Stimulated activated CD4-positive, alpha-beta T cell treated with anti-CD3 and anti-CD28 coated beads, Interleukin-1b, Interleukin-23, amount 100 ng/mL, for 24 hours (primary cell): ENCODE measurements around the gene CDH23.

ENCODE experiments used
- DNase-seq, 4 experiments: peaks; one replicate each; pipeline ENCODE4 v3.0.0-alpha.2; 2020; ENCODE audit warnings: low read depth in 4 of 4, low spot score in 1 of 4

The CDH23 gene

DNA sequence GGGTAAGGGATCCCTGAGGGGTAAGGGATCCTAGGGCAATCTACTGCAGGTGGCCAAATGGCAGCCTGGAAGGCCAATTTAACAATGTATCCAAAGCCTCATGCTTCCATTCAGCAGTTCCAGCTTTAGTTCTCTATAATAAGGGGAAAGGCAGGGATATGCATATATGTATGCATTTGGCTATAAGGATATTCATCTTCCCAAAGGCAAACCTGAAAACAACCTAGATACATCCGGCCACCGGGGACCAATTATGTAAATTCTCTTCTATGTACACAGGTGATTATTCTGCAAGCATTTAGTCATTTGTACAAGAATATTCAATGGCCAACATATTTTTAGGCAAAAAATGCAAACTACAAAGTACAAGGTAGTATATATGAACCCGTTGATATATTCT lies 427.6 kb downstream of the CDH23 start:
- DNase-seq = no peak

- DNase-seq = no peak
These were observed 428.5 kb downstream of the CDH23 start for GRCh38 chr10:71825217-71825616.

GRCh38 chr10:71827852-71828251 lies 431.1 kb downstream of the CDH23 start:
- DNase-seq = no peak

DNA sequence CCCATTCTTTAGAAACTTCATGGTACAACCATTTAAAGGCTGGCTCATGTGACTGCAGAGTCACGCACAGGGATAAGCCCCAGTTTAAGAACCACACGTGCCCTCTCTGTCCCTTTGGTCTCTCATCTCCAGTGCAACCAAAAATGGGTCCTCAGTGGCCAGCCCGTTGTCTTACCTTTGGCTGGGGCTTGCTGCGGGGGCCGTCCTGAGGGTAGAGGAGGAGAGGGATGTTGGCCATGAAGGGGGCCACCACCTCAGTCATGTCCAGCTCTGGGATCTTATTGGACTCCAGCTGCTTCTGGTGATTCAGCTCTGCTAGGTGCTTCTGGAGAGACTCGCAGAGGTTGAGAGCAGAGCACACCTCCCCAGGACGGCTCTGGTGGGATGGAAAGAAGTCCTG lies 432.0 kb downstream of the CDH23 start:
- no peak for DNase-seq

GRCh38 chr10:71829171-71829570 lies 432.5 kb downstream of the CDH23 start:
- DNase-seq = no peak

DNA sequence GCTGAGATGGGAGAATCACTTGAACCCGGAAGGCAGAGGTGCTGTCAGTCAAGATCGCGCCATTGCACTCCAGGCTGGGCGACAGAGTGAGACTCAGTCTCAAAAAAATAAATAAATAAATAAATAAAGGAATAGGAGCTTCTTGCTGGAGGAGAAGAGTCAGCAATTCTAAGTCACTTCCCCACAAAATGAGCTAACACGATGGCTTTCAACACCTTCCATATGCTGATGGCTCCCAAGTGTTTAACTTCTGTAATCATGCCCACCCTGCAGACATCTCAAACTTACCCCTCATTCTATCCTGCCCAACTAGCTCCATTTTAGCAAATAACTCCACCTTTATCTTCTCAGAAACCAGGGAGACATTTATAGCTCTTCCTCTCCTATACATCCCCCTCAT lies 433.2 kb downstream of the CDH23 start:
- no peak for DNase-seq

DNA sequence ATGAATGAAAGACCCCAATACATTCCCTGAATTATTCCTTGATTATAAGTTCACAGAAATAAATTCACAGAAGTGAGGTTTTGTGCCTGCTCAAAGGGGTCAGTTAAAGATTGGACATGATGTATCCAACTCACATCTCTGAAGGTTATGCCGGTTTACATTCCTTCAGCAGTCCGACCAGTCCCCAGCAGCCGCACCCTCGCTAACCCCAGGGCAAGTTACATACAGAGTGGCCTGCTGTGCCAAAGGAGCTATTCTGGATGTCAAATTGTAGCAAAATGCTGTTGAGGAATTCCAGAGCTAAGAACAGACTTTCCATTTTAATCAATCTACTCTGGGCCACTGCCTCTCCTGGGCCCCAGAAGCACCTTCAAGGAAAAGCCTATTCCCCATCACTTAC lies 434.0 kb downstream of the CDH23 start:
- no peak for DNase-seq

DNA sequence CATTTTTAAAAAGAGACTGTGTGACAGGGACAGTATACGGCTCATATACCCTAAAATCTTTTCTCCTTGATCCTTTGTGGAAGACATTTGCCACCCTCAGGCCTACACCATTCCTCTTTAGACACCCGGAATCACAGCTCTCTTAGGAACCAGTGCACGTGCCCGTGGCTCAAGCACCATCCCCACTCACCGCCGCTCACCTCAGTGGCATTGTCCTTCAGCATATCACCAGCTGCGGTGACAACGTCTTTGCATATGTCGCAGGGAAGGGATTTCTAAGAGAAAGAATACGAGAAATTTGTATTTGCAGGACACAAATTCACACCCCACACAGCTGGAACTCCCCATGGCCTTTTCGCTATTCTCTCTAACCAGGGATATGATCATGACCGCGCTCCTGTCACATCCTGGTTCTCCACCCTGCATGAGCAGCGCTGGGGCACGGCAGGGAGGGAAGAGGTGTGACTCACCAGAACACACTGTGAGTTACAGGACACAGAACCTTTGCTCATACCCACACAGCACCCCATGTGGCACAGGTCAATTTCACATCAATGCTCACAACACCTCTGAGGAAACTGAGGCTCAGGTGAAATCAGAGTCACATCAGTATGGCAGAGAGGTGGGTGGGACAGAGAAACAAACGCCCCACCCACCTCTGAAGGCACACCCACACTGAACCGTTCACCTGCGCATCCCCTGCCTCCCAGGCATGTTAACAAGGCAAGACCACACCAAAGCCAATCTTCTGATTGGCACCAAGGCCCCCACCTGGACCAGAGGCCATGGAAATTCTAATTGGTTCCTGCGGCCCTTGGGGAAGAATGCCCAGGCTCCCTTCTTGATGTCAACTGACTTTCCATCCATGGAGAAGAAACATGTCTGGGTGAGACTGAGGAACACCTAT lies 435.2 kb downstream of the CDH23 start:
- DNase-seq = no peak

DNA sequence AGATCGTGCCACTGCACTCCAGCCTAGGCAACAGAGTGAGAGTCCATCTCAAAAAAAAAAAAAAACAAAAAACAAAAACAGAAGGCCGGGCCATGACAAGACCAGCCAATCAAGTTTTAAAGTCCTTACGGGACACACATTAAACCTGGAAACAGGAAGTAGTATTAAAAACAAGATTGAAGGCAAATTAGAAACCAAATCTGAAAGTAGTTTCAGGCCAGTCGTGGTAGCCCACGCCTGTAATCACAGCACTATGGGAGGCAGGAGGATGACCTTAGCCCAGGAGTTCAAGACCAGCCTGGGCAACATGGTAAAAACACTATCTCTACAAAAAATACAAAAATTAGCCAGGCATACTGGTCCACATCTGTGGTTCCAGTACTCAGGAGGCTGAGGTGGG lies 436.2 kb downstream of the CDH23 start:
- no peak for DNase-seq

- no peak for DNase-seq
These were observed 437.0 kb downstream of the CDH23 start for GRCh38 chr10:71833451-71834342.

GRCh38 chr10:71834343-71834674 lies 437.6 kb downstream of the CDH23 start:
- DNase-seq = no peak

DNA sequence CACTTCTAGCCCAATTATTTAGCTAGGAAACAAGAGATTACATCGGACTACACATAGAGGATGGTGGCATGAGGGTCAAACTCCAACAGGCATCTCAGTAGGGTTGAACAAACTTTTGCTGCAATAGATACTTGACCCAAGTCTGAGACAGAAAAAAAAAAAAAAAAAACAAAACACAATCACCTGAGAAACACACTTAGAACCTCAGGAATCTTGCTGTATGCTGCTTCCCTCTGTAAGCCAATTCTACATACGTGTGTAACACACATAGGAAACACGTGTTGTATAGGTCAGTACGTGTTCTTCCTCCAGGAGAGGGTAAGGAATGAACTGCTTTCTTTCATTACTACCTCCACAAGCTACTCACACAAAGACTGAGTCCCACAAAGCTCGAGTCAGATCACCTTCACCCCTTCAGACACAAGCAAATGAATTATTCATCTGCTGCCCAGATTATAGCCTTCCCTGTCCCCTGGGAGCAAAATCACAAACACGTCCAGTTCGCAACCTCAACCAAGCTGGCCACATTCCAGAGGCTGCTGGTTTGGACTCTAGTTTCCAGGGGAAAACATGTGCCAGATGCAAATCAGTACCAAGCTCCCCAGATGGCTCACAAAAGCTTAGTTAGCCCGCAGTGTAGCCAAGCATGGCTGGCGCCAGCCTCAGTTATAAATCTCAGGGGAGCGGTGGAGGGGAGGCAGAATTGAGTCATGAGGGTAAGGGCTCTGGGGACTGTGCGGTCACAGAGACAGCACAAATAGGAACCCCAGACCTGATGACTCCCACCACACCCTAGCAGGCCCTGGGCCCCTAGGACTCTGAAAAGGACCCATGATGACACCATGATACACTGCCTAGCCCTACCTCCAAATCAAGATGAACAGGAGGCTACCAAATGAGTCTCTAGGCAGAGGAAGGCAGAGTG lies 439.2 kb downstream of the CDH23 start:
- no peak for DNase-seq

GRCh38 chr10:71836596-71836974 lies 439.9 kb downstream of the CDH23 start:
- DNase-seq = no peak

- no peak for DNase-seq
These were observed 440.5 kb downstream of the CDH23 start for GRCh38 chr10:71837098-71837827.

DNA sequence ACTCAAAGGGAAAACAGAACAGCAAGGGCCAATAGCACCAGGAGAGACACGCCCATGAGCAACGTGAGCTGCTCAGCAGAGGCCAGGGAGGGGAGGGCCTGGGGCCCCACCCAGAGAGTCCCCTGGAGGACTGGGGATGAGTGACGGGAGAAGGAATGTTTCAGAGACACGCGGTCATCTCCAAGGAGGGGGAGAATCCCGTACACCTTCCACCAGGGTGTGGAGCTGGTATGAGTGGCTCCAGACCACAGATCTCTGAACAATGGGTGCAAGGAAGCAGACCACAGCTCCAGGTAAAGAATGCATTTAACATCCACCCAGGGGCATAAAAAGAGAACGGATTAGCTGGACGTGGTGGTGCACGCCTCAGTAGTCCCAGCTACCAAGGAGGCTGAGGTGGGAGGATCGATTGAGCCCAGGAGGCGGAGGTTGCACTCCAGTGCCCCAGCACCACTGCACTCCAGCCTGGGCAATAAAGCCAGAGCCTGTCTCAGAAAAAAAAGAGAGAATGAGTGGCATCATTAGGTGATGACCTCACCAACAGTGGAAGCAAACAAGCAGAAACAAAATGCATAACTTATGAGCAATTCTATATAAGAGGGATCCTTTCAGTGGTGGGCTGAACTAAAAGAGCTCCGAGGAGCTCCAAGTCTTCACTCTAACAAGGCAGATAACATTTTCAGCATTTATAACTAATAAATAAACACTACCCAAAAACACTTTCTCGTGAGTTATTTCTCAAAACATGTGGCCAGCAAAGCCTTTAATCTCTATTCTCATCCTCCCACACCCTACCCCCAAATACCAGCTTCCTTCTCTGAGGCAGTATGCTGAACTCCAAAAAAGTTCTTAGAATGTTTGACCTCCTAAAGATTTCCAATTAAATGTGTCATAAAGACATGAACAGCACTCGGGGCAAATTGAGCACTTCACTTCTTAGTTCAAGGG lies 441.8 kb downstream of the CDH23 start:
- no peak for DNase-seq

GRCh38 chr10:71840177-71840957 lies 443.6 kb downstream of the CDH23 start:
- no peak for DNase-seq

DNA sequence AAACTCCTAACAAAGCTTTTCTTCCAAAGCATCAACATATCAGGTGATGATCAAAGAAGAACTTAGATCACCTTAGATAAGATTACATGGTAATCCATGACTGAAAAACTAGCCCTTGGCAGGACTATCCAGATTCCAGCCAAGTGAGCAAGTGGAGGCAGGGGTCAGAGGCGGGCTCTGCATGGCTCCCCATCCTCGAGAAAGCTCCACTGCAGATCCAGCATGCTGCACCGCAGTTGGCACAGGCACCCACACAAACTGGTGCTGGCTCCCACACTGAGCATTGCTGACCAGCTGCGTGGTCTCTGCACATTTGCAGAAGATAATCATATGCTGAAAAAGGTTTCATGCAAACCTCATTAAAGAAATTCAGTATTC lies 444.2 kb downstream of the CDH23 start:
- DNase-seq = no peak

GRCh38 chr10:71842422-71842821 lies 445.7 kb downstream of the CDH23 start:
- no peak for DNase-seq
